ENCODE measurements around the gene AFAP1. TPM values are rescaled to one million over a fixed set of nuclear protein-coding genes. Genes with fewer than 3 reads are reported as not detected.
A peak's percentile ranks its signal among the peaks of the same experiment; 100 is the strongest.

Gene AFAP1
- total RNA-seq, 2 donors from 2014 or later: 32.1 to 40.1 TPM

GRCh38 chr4:7808181-7808580, 131.5 kb downstream of the AFAP1 start:
- H3K36me3 ChIP-seq: peaks cover 3% of the 10 kb centered on the region
- peaks cover 21 to 49% of the 10 kb centered on the region in 2 donors for H3K4me1 ChIP-seq (ENCODE audit: control insufficient read depth in 1 of 2, low read depth in 2 of 2)
- H3K27ac ChIP-seq: peak overlapping the region in 1 of 2 donors; percentile 29
- no peak overlapping the region for H3K4me3 ChIP-seq
- no peak for DNase-seq (ENCODE audit: low spot score)
- H3K9me3 ChIP-seq: no peaks in the 10 kb centered on the region
- TF ChIP-seq CTCF (IDR thresholded peaks at IDR 0.05): no peak
- ATAC-seq (ENCODE audit: insufficient number of reproducible peaks, low FRiP score, low read depth): no peak
- H3K27me3 ChIP-seq (replicated peaks; ENCODE audit: insufficient read depth): no peaks in the 10 kb centered on the region

- no peak for TF ChIP-seq CTCF (IDR thresholded peaks at IDR 0.05)
- ATAC-seq (ENCODE audit: insufficient number of reproducible peaks, low FRiP score, low read depth) (no peak), DNase-seq (ENCODE audit: low spot score) (no peak)
- peaks cover 21 to 49% of the 10 kb centered on the region in 2 donors for H3K4me1 ChIP-seq (ENCODE audit: control insufficient read depth in 1 of 2, low read depth in 2 of 2)
- H3K9me3 ChIP-seq: no peaks in the 10 kb centered on the region
- no peaks in the 10 kb centered on the region for H3K36me3 ChIP-seq
- no peak overlapping the region for H3K4me3 ChIP-seq
- no peaks in the 10 kb centered on the region for H3K27me3 ChIP-seq (replicated peaks; ENCODE audit: insufficient read depth)
- H3K27ac ChIP-seq: peak overlapping the region; percentile 73 to 85
These were observed 132.2 kb downstream of the AFAP1 start for GRCh38 chr4:7807351-7807921.

GRCh38 chr4:7806338-7807090, 133.1 kb downstream of the AFAP1 start:
- Histone ChIP-seq H3K36me3 (no peaks in the 10 kb centered on the region), H3K4me3 (peak overlapping the region; percentile 45), H3K27me3 (replicated peaks; ENCODE audit: insufficient read depth) (no peaks in the 10 kb centered on the region), H3K4me1 (ENCODE audit: control insufficient read depth in 1 of 2, low read depth in 2 of 2) (peaks cover 21 to 49% of the 10 kb centered on the region in 2 donors), H3K9me3 (no peaks in the 10 kb centered on the region), H3K27ac (peak overlapping the region; percentile 73 to 85)
- TF ChIP-seq CTCF (IDR thresholded peaks at IDR 0.05): no peak
- peak; percentile 30 for ATAC-seq (ENCODE audit: insufficient number of reproducible peaks, low FRiP score, low read depth)
- DNase-seq (ENCODE audit: low spot score): no peak

- Histone ChIP-seq H3K27ac (peak overlapping the region; percentile 73 to 85), H3K27me3 (replicated peaks; ENCODE audit: insufficient read depth) (no peaks in the 10 kb centered on the region), H3K9me3 (no peaks in the 10 kb centered on the region), H3K4me3 (peak overlapping the region; percentile 45), H3K4me1 (ENCODE audit: control insufficient read depth in 1 of 2, low read depth in 2 of 2) (peaks cover 21 to 49% of the 10 kb centered on the region in 2 donors), H3K36me3 (peaks cover under 1% of the 10 kb centered on the region)
- no peak for TF ChIP-seq CTCF (IDR thresholded peaks at IDR 0.05)
- ATAC-seq (ENCODE audit: insufficient number of reproducible peaks, low FRiP score, low read depth): peak; percentile 29
- DNase-seq (ENCODE audit: low spot score): no peak
These were observed 133.9 kb downstream of the AFAP1 start for GRCh38 chr4:7805533-7806337.

All from thoracic aorta (tissue), 2 donors.